Smooth muscle cell (in vitro differentiated cells): ENCODE data around the gene ATP6V1F. TPM values are rescaled to one million over a fixed set of nuclear protein-coding genes. Genes with fewer than 3 reads are reported as not detected.

Source experiments
- DNase-seq: peaks from one replicate; lab custom pipeline; 2025; ENCODE audit not compliant: unreplicated experiment; lab: John Stamatoyannopoulos, UW
- H2AFZ ChIP-seq: fragments of 200-600 bp; sonication (generic); 2 replicates; pipeline ENCODE4 v1.6.0; 2016; ENCODE audit warnings: antibody characterized with exemption, low read depth, mild to moderate bottlenecking
- H3F3A ChIP-seq: fragments of 200-600 bp; sonication (generic); 2 replicates; pipeline ENCODE4 v1.6.0; 2017; ENCODE audit warnings: antibody characterized with exemption, low read depth
- H3K27ac ChIP-seq: fragments of 200-600 bp; sonication (generic); 2 replicates; pipeline ENCODE4 v1.5.1; 2016; ENCODE audit warnings: low read depth, mild to moderate bottlenecking
- H3K27me3 ChIP-seq: fragments of 200-600 bp; sonication (generic); 2 replicates; pipeline ENCODE4 v1.6.1; 2016; ENCODE audit warnings: low read depth, mild to moderate bottlenecking
- H3K36me3 ChIP-seq: fragments of 200-600 bp; sonication (generic); 2 replicates; pipeline ENCODE4 v1.5.1; 2016; ENCODE audit warnings: low read depth
- H3K4me1 ChIP-seq: fragments of 200-600 bp; sonication (generic); 2 replicates; pipeline ENCODE4 v1.5.1; 2016; ENCODE audit warnings: low read depth
- H3K4me2 ChIP-seq: fragments of 200-600 bp; sonication (generic); 2 replicates; pipeline ENCODE4 v1.6.0; 2016; ENCODE audit warnings: mild to moderate bottlenecking
- H3K4me3 ChIP-seq: fragments of 200-600 bp; sonication (generic); 2 replicates; pipeline ENCODE4 v1.5.1; 2016; ENCODE audit warnings: mild to moderate bottlenecking
- H3K79me2 ChIP-seq: fragments of 200-600 bp; sonication (generic); 2 replicates; pipeline ENCODE4 v1.6.0; 2016; ENCODE audit warnings: low read depth, mild to moderate bottlenecking
- H3K9ac ChIP-seq: fragments of 200-600 bp; sonication (generic); 2 replicates; pipeline ENCODE4 v1.6.0; 2016; ENCODE audit warnings: low read depth
- H3K9me3 ChIP-seq: fragments of 200-600 bp; sonication (generic); replicated peaks from 2 replicates; pipeline ENCODE4 v1.5.1; 2016; ENCODE audit warnings: low read depth
- H4K20me1 ChIP-seq: fragments of 200-600 bp; sonication (generic); 2 replicates; pipeline ENCODE4 v1.6.0; 2016; ENCODE audit warnings: low read depth
- CTCF ChIP-seq: fragments of 200-600 bp; sonication (generic); IDR thresholded peaks from 2 replicates; pipeline ENCODE4 v1.5.1; 2017; ENCODE audit warnings: borderline replicate concordance, mild to moderate bottlenecking, antibody characterized with exemption; ENCODE audit not compliant: insufficient read depth, poor library complexity, severe bottlenecking
- WGBS: methylation state at CpG from one replicate; pipeline ENCODE4 v1.1.7; 2016; ENCODE audit warnings: low lambda C conversion rate; 5-methylcytosine and 5-hydroxymethylcytosine counted together
- polyA plus RNA-seq: library from polyadenylated mRNA; unstranded; fragments of >200 nt; fragmentation: Nextera tagmentation; extraction: Ambion mirVana; gene quantifications from 2 replicates; pipeline ENCODE4 v1.2.1, GENCODE V29; 2016
- total RNA-seq: library from RNA; depleted of rRNA; stranded (reverse); fragments of >200 nt; gene quantifications from 2 replicates; pipeline ENCODE4 v1.2.3, GENCODE V29; 2014

Gene ATP6V1F
- total and polyA plus RNA-seq, 2 experiments from 2014 or later, result 131 to 325 TPM

GRCh38 chr7:128873234-128873633 lies 10.6 kb downstream of the ATP6V1F start:
- peaks cover 41% of the 10 kb centered on the region for H3K27me3 ChIP-seq
- no peak for DNase-seq
- TF ChIP-seq CTCF, result no peak
- H3K4me1 ChIP-seq, result peaks cover 9% of the 10 kb centered on the region
- no peaks in the 10 kb centered on the region for H3K36me3 ChIP-seq
- H3K4me2 ChIP-seq, result no peak overlapping the region
- peaks cover 24% of the 10 kb centered on the region for H4K20me1 ChIP-seq
- H2AFZ ChIP-seq, result no peak overlapping the region
- H3K27ac ChIP-seq, result no peak overlapping the region
- no peak overlapping the region for H3K4me3 ChIP-seq
- peaks cover 7% of the 10 kb centered on the region for H3F3A ChIP-seq
- no peaks in the 10 kb centered on the region for H3K79me2 ChIP-seq
- WGBS, result 88% methylated on average over 9 of the region's 9 CpGs
- no peaks in the 10 kb centered on the region for H3K9me3 ChIP-seq
- H3K9ac ChIP-seq, result no peak overlapping the region

GRCh38 chr7:128874140-128875031 lies 11.7 kb downstream of the ATP6V1F start:
- H3K4me1 ChIP-seq, result no peaks in the 10 kb centered on the region
- no peak overlapping the region for H3K4me3 ChIP-seq
- TF ChIP-seq CTCF, result no peak
- H3K9ac ChIP-seq, result no peak overlapping the region
- peaks cover 12% of the 10 kb centered on the region for H4K20me1 ChIP-seq
- H2AFZ ChIP-seq, result no peak overlapping the region
- no peak overlapping the region for H3K27ac ChIP-seq
- no peaks in the 10 kb centered on the region for H3K79me2 ChIP-seq
- no peak for DNase-seq
- peaks cover 7% of the 10 kb centered on the region for H3F3A ChIP-seq
- peaks cover 30% of the 10 kb centered on the region for H3K27me3 ChIP-seq
- no peak overlapping the region for H3K4me2 ChIP-seq
- 91% methylated on average over 22 of the region's 22 CpGs for WGBS
- H3K9me3 ChIP-seq, result no peaks in the 10 kb centered on the region
- H3K36me3 ChIP-seq, result no peaks in the 10 kb centered on the region

GRCh38 chr7:128875523-128875948 lies 12.9 kb downstream of the ATP6V1F start:
- H3K9ac ChIP-seq, result no peak overlapping the region
- H3K36me3 ChIP-seq, result no peaks in the 10 kb centered on the region
- no peak for DNase-seq
- 71% methylated on average over 8 of the region's 8 CpGs for WGBS
- peaks cover 7% of the 10 kb centered on the region for H3F3A ChIP-seq
- no peak overlapping the region for H3K4me3 ChIP-seq
- H3K9me3 ChIP-seq, result no peaks in the 10 kb centered on the region
- H3K27ac ChIP-seq, result no peak overlapping the region
- no peaks in the 10 kb centered on the region for H3K4me1 ChIP-seq
- peaks cover under 1% of the 10 kb centered on the region for H4K20me1 ChIP-seq
- no peak overlapping the region for H3K4me2 ChIP-seq
- no peak overlapping the region for H2AFZ ChIP-seq
- TF ChIP-seq CTCF, result no peak
- H3K79me2 ChIP-seq, result no peaks in the 10 kb centered on the region
- peaks cover 18% of the 10 kb centered on the region for H3K27me3 ChIP-seq
